Testis (tissue), 3 donors: ENCODE results near the gene ITGA8. TPM values are rescaled to one million over a fixed set of nuclear protein-coding genes. Genes with fewer than 3 reads are reported as not detected.

Source experiments
- DNase-seq: peaks from one replicate; pipeline ENCODE4 v3.0.0-alpha.2; 2019
- H3K27ac ChIP-seq, 2 donors: fragments of 200-600 bp; sonication (generic); one replicate each; pipeline ENCODE4 v1.5.1; 2019
- H3K27me3 ChIP-seq: fragments of 200-600 bp; sonication (generic); one replicate; pipeline ENCODE4 v1.5.1; 2019
- H3K36me3 ChIP-seq: fragments of 200-600 bp; sonication (generic); one replicate; pipeline ENCODE4 v1.5.1; 2017; ENCODE audit warnings: low read depth; ENCODE audit errors: missing control alignments
- H3K4me1 ChIP-seq: fragments of 200-600 bp; sonication (generic); one replicate; pipeline ENCODE4 v1.5.1; 2019
- H3K4me3 ChIP-seq, 2 donors: fragments of 200-600 bp; sonication (generic); one replicate each; pipeline ENCODE4 v1.5.1; 2017 to 2019
- H3K9me3 ChIP-seq: fragments of 200-600 bp; sonication (generic); one replicate; pipeline ENCODE4 v1.5.1; 2017
- POLR2A ChIP-seq: fragments of 450-650 bp; IDR thresholded peaks from one replicate; pipeline ENCODE4 v1.6.1; 2017; ENCODE audit warnings: antibody characterized with exemption, mild to moderate bottlenecking, moderate library complexity
- WGBS, 2 donors: methylation state at CpG; one replicate each; pipeline ENCODE4 v1.1.5; 2018; 5-methylcytosine and 5-hydroxymethylcytosine counted together
- intact Hi-C: fragments of 100-400 bp; cut with DNase I; formaldehyde crosslinking; loops from one replicate; pipeline ENCODE4 v1.15.1; 2023; ENCODE audit warnings: low total_unique reads
- polyA plus RNA-seq: library from polyadenylated mRNA; stranded (reverse); fragments of 350-450 nt; fragmentation: Illumina TruSeq; extraction: RNeasy Lipid Tissue Mini Kit (QIAGEN cat#74804); gene quantifications from one replicate; pipeline ENCODE4 v1.2.3, GENCODE V29; 2014; ENCODE audit warnings: low read depth, low replicate concordance; ENCODE audit not compliant: insufficient read depth
- total RNA-seq, 2 donors: library from RNA; depleted of rRNA; stranded (reverse); fragments of >200 nt; gene quantifications; one replicate each; pipeline ENCODE4 v1.2.3, GENCODE V29; 2016
- TF ChIP-seq, protein P1 (sequence below), 3 experiments: fragments of 450-650 bp in 2 of 3; fragments of 200-600 bp in 1 of 3; sonication (generic) in 1 of 3; IDR thresholded peaks; one replicate each; pipeline ENCODE4 v1.5.1; 2016 to 2019; ENCODE audit warnings: antibody characterized with exemption in 3 of 3, mild to moderate bottlenecking in 2 of 3, moderate library complexity in 1 of 3

ITGA8 gene
- total and polyA plus RNA-seq, 3 donors from 2014 or later = 0.68 to 6.9 (median 0.79) TPM

DNA sequence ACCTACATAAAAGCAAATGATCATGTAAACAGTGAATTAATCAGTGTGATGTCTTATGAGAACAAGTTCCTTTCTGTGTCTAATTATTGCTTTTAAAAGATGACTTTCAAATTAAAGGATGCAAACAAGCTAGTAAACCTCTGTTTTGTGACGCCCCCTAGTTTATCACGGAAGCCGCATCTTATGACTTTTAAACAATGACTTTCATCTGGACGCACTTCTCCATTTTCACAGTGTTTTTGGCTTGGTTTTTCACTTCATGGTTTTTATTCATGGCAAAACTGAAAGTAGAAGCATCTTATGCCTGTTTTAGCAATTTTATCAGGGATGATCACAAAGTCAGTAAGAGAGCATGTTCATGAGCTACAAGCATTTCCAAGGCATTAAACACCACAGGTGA is 35.0 kb downstream of the ITGA8 start:
- no peak for DNase-seq
- Histone ChIP-seq H3K27me3 (no peaks in the 10 kb centered on the region), H3K4me3 (no peak overlapping the region), H3K9me3 (no peaks in the 10 kb centered on the region), H3K4me1 (no peaks in the 10 kb centered on the region), H3K36me3 (no peaks in the 10 kb centered on the region), H3K27ac (no peak overlapping the region)
- TF ChIP-seq POLR2A = no peak
- TF ChIP-seq, protein P1, sequence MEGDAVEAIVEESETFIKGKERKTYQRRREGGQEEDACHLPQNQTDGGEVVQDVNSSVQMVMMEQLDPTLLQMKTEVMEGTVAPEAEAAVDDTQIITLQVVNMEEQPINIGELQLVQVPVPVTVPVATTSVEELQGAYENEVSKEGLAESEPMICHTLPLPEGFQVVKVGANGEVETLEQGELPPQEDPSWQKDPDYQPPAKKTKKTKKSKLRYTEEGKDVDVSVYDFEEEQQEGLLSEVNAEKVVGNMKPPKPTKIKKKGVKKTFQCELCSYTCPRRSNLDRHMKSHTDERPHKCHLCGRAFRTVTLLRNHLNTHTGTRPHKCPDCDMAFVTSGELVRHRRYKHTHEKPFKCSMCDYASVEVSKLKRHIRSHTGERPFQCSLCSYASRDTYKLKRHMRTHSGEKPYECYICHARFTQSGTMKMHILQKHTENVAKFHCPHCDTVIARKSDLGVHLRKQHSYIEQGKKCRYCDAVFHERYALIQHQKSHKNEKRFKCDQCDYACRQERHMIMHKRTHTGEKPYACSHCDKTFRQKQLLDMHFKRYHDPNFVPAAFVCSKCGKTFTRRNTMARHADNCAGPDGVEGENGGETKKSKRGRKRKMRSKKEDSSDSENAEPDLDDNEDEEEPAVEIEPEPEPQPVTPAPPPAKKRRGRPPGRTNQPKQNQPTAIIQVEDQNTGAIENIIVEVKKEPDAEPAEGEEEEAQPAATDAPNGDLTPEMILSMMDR (IDR thresholded peaks at IDR 0.05) = no peak
- intact Hi-C loops = no loop called here
- 84 to 95% methylated on average over 4 of the region's 4 CpGs for WGBS, 2 donors

DNA sequence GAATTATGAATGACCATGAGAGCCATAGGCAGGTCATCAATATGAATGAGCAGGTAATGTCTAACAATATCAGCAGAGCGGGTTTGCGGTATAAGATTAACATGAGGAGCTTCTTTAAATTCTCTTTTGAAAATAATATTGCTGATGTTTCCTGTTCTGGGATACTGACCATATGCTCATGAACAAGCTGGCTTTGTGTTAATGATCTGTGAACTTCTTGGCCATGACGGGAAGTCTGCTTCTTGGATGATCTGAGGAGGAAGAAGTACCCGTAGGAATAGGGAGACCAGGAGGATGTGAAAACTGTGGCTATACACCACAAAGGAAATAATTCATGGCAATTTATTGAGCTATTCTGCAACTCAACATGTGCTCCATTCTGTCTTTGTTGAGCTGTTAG is 38.6 kb downstream of the ITGA8 start:
- intact Hi-C loops = no loop called here
- no peak for DNase-seq
- TF ChIP-seq POLR2A = no peak
- TF ChIP-seq, protein P1 (IDR thresholded peaks at IDR 0.05) = no peak
- Histone ChIP-seq H3K36me3 (no peaks in the 10 kb centered on the region), H3K9me3 (no peaks in the 10 kb centered on the region), H3K27me3 (no peaks in the 10 kb centered on the region), H3K4me1 (no peaks in the 10 kb centered on the region), H3K27ac (no peak overlapping the region), H3K4me3 (no peak overlapping the region)
- 86 to 88% methylated on average over 4 of the region's 4 CpGs for WGBS, 2 donors

DNA sequence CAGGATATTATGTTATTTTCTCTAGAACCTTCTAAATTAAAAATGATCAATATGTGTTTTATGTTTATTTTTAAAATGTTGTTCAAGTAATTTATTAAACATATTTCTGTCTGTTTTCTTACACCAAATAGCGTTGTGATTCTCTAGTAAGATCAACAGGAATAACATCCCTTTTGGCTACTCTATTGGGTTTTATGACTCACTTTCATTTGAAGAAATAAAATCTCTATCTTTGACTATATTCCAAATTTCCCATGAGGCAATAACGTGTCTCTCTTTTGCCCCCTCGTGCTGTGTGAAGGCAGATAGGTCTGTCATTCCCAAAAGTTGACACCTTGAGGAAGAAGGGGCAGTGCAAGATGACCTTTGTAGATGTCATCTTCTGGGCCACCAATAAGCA is 40.9 kb downstream of the ITGA8 start:
- no peaks in the 10 kb centered on the region for H3K4me1 ChIP-seq
- no peak for DNase-seq
- 76 to 79% methylated on average over 3 of the region's 3 CpGs for WGBS, 2 donors
- TF ChIP-seq, protein P1 (IDR thresholded peaks at IDR 0.05) = no peak
- no peak for TF ChIP-seq POLR2A
- H3K27ac ChIP-seq = no peak overlapping the region
- no peak overlapping the region for H3K4me3 ChIP-seq
- H3K9me3 ChIP-seq = no peaks in the 10 kb centered on the region
- intact Hi-C loops = no loop called here
- H3K27me3 ChIP-seq = no peaks in the 10 kb centered on the region
- no peaks in the 10 kb centered on the region for H3K36me3 ChIP-seq

DNA sequence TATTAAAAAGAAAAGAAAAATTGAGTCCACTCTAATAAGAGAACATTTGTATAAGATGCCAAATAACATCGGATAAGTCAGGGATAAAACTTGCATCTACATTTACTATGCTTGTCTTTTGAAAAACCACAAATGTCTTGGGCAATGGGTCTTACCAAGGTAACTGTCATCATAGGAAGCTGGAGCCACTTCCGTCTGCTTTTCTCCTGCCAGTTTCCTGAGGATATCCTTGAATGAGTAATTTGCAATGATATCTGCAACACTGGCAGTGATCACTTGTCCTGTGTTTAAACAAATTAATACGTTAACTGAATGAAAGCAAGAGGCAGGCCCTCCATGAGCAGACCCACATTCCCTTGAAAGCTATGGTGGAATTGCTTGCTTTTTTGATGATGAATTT is 47.3 kb downstream of the ITGA8 start:
- intact Hi-C loops = no loop called here
- Histone ChIP-seq H3K4me3 (no peak overlapping the region), H3K4me1 (no peaks in the 10 kb centered on the region), H3K9me3 (no peaks in the 10 kb centered on the region), H3K36me3 (no peaks in the 10 kb centered on the region), H3K27me3 (no peaks in the 10 kb centered on the region), H3K27ac (no peak overlapping the region)
- TF ChIP-seq, protein P1 (IDR thresholded peaks at IDR 0.05) = no peak
- TF ChIP-seq POLR2A = no peak
- no peak for DNase-seq
- WGBS, 2 donors = 87% methylated on average over 3 of the region's 3 CpGs

DNA sequence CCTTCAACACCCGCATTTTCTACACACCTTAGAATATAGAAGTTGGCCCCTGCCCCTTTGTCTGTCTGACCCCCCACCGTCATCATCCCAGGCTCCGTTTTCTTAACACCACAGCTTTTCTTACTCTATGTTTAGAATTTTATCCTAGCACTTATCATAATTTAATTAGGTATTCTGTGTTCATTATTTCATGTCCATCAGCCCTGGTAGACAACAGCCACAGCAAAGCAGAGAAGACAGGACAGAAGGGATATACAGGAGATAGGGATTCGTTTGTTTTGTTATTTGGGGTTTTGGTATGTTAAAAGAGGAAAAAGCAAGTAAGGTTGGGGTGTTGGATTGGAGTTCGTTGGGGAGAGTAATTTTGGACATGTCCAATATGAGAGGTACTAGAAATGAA is 48.8 kb downstream of the ITGA8 start:
- no peaks in the 10 kb centered on the region for H3K27me3 ChIP-seq
- intact Hi-C loops = no loop called here
- H3K27ac ChIP-seq = no peak overlapping the region
- no peak for DNase-seq
- no peaks in the 10 kb centered on the region for H3K9me3 ChIP-seq
- no peaks in the 10 kb centered on the region for H3K4me1 ChIP-seq
- no peaks in the 10 kb centered on the region for H3K36me3 ChIP-seq
- H3K4me3 ChIP-seq = no peak overlapping the region
- WGBS, 2 donors = 72 to 74% methylated on average over 5 of the region's 5 CpGs
- no peak for TF ChIP-seq POLR2A
- TF ChIP-seq, protein P1 (IDR thresholded peaks at IDR 0.05) = no peak
